MG63 (cell line): Measurements from ENCODE around the gene DNM3. TPM values are rescaled to one million over a fixed set of nuclear protein-coding genes. Genes with fewer than 3 reads are reported as not detected.
A peak's percentile ranks its signal among the peaks of the same experiment; 100 is the strongest.

Source experiments
- DNase-seq: peaks from one replicate; pipeline ENCODE4 v3.0.0-alpha.2; 2020
- H3K27me3 ChIP-seq: fragments of 250-450 bp; sonication (Bioruptor Pico); 2 replicates; pipeline ENCODE4 v1.5.1; 2020; ENCODE audit warnings: mild to moderate bottlenecking, moderate library complexity
- H3K36me3 ChIP-seq: fragments of 250-450 bp; sonication (Bioruptor Pico); 2 replicates; pipeline ENCODE4 v1.5.1; 2020; ENCODE audit warnings: mild to moderate bottlenecking, moderate library complexity
- H3K4me3 ChIP-seq: fragments of 250-450 bp; sonication (Bioruptor Pico); 2 replicates; pipeline ENCODE4 v1.5.1; 2020; ENCODE audit warnings: mild to moderate bottlenecking, moderate library complexity
- H3K9me3 ChIP-seq: fragments of 250-450 bp; sonication (Bioruptor Pico); 2 replicates; pipeline ENCODE4 v1.5.1; 2020; ENCODE audit warnings: mild to moderate bottlenecking, moderate library complexity
- total RNA-seq: library from RNA; depleted of rRNA; stranded (reverse); fragments of >200 nt; shearing (Covaris generic); gene quantifications from 2 replicates; pipeline ENCODE4 v1.2.3, GENCODE V29; 2014; ENCODE audit warnings: low replicate concordance

Gene DNM3
- total RNA-seq, 1 experiment from 2014 or later, result not detected

DNA sequence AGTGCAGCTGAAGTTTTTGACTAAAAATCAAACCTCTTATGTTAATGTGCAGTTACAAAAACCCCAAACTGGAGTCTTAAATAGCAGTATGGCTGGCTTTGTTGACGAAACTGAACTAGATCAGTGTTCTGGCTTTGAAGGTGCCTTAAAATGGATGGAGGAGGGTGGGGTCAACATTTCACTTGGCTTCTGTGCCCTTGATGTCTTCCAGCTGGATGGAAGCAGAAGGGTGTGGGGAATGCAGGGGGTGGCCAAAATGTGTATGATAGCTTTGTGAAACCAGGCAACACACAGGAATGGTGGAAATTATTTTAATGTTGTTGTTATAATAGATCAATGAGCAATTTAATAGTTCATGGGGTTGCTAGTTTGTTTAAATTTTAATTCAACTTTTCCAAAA, 482.4 kb downstream of the DNM3 start:
- no peaks in the 10 kb centered on the region for H3K9me3 ChIP-seq
- DNase-seq, result peak; percentile 10
- H3K36me3 ChIP-seq, result no peaks in the 10 kb centered on the region
- H3K4me3 ChIP-seq, result no peak overlapping the region
- H3K27me3 ChIP-seq, result no peaks in the 10 kb centered on the region

DNA sequence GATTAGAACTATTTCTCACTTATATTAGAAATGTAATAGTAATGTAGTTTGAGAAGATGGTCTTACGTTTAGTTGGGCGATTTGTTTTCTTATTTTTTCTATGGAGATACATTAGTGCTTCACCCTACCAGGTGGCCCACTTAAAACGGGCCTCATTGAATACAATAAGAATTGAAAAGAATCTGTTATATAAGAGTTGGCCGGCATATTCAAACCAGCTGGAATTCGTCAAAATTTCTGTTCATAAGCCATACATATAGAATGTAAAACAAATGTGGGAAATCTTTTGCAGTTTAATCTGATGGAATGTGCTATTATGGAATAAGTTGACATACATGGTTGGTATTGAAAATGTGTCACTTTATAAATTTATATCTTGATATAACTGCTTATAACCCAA, 482.8 kb downstream of the DNM3 start:
- H3K36me3 ChIP-seq, result no peaks in the 10 kb centered on the region
- H3K27me3 ChIP-seq, result no peaks in the 10 kb centered on the region
- no peaks in the 10 kb centered on the region for H3K9me3 ChIP-seq
- no peak for DNase-seq
- H3K4me3 ChIP-seq, result no peak overlapping the region

DNA sequence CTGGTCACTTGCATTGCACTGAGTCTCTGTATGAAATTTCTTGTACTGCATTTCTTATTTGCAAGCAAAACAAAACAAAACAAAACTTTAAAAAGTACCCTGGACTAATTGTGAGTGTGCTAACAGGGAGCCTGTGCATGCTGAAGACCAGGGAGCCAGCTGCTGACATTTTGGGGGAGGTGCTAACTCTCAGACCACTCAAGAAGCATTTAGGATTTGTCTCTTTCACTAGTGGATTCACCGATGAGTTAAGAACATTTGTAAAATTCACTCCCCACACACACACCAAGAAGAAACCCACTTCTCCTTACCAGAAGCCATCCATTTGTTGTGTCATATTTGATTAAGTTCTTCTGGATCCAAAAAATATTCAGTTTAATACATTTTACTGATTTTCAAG, 483.5 kb downstream of the DNM3 start:
- no peaks in the 10 kb centered on the region for H3K36me3 ChIP-seq
- no peak for DNase-seq
- H3K9me3 ChIP-seq, result no peaks in the 10 kb centered on the region
- H3K4me3 ChIP-seq, result no peak overlapping the region
- no peaks in the 10 kb centered on the region for H3K27me3 ChIP-seq

DNA sequence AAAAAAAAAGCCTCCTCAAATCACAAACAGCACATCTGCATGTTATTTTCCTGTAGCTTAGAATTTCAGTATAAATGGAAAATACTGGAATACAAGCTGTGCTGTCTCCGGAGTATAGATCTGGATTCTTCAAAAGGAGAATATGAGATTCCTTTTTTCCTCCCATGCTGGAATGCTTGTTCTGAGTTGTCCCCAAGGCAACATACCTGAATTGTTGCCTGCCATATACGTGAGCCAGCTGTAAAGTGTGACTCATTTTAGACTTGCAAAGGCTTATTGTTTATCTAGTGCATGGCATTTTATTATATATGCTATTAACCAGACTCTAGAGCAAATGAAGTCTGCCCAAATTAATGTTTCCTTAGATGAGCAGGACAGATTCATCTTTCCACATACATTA, 484.2 kb downstream of the DNM3 start:
- DNase-seq, result peak; percentile 38
- no peaks in the 10 kb centered on the region for H3K36me3 ChIP-seq
- no peak overlapping the region for H3K4me3 ChIP-seq
- no peaks in the 10 kb centered on the region for H3K9me3 ChIP-seq
- H3K27me3 ChIP-seq, result no peaks in the 10 kb centered on the region

- no peaks in the 10 kb centered on the region for H3K27me3 ChIP-seq
- H3K36me3 ChIP-seq, result no peaks in the 10 kb centered on the region
- no peak overlapping the region for H3K4me3 ChIP-seq
- no peaks in the 10 kb centered on the region for H3K9me3 ChIP-seq
- no peak for DNase-seq
Measured at GRCh38 chr1:172326136-172326535, 484.8 kb downstream of the DNM3 start.

DNA sequence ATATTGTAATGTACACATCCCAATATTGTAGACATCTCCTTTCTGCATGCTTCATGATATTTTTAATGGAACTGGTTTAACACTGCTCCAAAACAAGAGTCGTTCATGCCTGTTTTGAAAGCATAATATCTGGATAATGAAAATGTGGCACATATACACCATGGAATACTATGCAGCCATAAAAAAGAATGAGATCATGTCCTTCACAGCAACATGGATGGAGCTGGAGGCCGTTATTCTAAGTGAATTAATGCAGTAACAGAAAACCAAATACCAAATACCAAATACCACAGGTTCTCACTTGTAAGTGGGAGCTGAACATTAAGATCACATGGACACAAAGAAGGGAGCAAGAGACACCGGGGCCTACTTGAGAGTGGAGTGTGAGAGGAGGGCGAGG, 487.0 kb downstream of the DNM3 start:
- Histone ChIP-seq H3K4me3 (no peak overlapping the region), H3K9me3 (no peaks in the 10 kb centered on the region), H3K36me3 (no peaks in the 10 kb centered on the region), H3K27me3 (no peaks in the 10 kb centered on the region)
- DNase-seq, result no peak

GRCh38 chr1:172332230-172332629, 490.9 kb downstream of the DNM3 start:
- Histone ChIP-seq H3K9me3 (no peaks in the 10 kb centered on the region), H3K27me3 (no peaks in the 10 kb centered on the region), H3K36me3 (no peaks in the 10 kb centered on the region), H3K4me3 (no peak overlapping the region)
- DNase-seq, result no peak

- Histone ChIP-seq H3K9me3 (no peaks in the 10 kb centered on the region), H3K4me3 (no peak overlapping the region), H3K36me3 (no peaks in the 10 kb centered on the region), H3K27me3 (no peaks in the 10 kb centered on the region)
- no peak for DNase-seq
Measured at GRCh38 chr1:172335377-172335776, 494.1 kb downstream of the DNM3 start.

- Histone ChIP-seq H3K4me3 (no peak overlapping the region), H3K27me3 (no peaks in the 10 kb centered on the region), H3K36me3 (no peaks in the 10 kb centered on the region), H3K9me3 (no peaks in the 10 kb centered on the region)
- no peak for DNase-seq
Measured at GRCh38 chr1:172338295-172338735, 497.0 kb downstream of the DNM3 start.

GRCh38 chr1:172339842-172340241, 498.5 kb downstream of the DNM3 start:
- Histone ChIP-seq H3K36me3 (no peaks in the 10 kb centered on the region), H3K9me3 (no peaks in the 10 kb centered on the region), H3K27me3 (no peaks in the 10 kb centered on the region), H3K4me3 (no peak overlapping the region)
- no peak for DNase-seq

DNA sequence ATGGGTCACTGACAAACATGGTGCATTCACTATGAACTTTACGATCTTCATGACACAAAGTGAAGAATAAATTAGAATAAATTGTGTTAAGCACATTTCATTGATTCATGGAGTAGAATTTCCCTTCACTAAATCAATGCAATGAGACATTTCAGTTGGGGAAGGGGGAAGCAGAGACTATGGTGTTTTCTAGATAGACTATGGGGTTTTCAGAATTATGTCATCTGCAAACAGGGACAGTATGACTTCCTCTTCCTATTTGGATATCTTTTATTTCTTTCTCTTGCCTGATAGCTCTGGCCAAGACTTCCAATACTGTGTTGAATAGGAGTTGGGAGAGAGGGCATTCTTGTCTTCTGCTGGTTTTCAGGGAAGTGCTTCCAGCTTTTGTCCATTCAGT, 499.2 kb downstream of the DNM3 start:
- Histone ChIP-seq H3K9me3 (no peaks in the 10 kb centered on the region), H3K4me3 (no peak overlapping the region), H3K27me3 (no peaks in the 10 kb centered on the region), H3K36me3 (no peaks in the 10 kb centered on the region)
- no peak for DNase-seq

GRCh38 chr1:172341697-172342096, 500.4 kb downstream of the DNM3 start:
- Histone ChIP-seq H3K36me3 (no peaks in the 10 kb centered on the region), H3K9me3 (peaks cover 2% of the 10 kb centered on the region; the same call in 1 of the 2 replicates), H3K27me3 (no peaks in the 10 kb centered on the region), H3K4me3 (no peak overlapping the region)
- no peak for DNase-seq

DNA sequence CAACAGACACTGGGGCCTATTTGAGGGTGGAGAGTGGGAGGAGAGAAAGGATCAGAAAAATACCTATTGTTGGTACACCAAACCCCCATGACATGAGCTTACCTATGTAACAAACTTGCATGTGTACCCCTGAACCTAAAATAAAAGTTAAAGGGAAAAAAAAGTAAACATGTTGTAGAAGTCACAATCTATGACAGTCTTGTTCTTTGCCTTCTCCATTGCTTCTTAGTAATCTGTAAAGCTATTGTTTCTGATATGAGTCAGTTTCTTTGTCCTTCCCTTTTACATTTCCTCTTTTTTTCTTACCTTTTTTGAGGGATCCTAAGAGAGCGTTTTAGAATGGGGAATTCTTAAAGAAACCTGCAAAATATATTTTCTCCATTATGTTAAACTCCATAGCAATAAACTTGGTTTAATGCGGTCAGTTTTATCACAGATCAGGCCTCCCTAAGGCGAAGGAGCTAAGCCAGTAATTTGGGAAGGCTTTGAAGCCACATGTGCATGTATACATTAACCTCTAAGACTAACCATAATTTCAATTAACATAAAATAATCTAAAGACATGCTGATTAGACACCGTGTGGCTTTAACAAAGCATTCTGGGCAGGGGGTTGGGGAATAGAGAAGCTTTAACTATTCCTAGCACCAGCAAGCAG, 501.4 kb downstream of the DNM3 start:
- no peak overlapping the region for H3K4me3 ChIP-seq
- peaks cover 10% of the 10 kb centered on the region for H3K9me3 ChIP-seq
- H3K27me3 ChIP-seq, result no peaks in the 10 kb centered on the region
- H3K36me3 ChIP-seq, result no peaks in the 10 kb centered on the region
- no peak for DNase-seq

DNA sequence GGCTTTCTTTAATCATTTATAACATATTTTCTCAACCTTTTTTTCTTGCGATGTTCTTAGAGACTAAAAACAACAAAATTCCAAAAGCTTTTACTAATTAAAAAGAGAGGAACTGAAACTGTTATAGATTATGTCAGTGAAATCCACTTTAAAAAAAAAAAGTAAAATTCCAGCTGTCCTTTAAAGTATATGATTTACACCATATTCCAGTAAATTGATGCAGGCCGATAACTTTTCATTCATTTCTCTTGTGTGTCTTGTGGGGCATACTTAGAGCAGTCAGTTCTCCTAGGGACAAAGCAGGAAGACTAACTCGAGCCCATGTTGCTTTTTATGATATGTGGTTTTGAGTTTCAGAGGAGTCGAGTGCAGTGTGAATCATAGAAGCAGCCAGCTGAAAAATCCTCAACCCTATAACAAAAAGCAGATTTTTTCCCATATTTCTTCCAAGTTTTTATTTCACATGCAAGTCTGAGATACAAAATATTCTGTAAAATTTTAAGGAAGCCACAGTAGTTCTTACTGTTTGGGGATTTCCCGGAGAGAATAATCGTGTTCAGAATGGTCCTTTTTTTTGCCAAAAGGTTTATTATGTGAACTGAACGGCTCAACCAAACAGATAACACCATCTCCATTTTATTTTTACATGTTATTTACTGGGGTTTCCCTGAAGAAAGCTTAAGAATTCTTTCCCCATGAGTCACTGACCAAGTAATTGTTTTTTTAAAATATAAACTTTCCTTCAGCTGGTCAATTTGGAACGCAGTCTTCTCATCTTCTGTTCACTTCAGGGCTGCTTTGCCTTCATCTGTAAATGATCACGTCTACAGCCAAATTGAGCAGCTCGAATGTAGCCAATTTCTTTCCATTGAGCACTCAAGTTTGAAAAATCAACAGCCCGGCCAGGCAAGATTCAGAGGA, 502.2 kb downstream of the DNM3 start:
- Histone ChIP-seq H3K4me3 (peak overlapping the region; percentile 12), H3K9me3 (peaks cover 13% of the 10 kb centered on the region)

DNA sequence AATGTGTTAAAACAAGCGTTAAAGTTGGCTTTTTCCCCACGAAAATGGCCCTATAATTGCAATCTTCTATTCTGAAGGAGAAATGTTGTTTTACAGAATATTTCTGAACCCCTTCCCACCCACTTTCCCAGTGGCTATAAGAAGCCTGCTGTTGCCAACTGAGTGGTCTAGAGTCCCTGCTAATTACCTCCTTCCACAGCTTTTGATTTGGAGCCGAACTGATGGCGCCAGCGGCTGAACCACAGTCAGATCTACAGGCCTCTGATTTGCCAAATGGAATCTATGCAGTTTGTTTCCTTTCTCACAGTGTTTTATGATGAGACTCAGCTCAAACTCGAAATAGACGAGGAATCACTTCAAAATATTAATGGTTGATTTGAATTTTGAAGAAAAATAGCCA, 503.1 kb downstream of the DNM3 start:
- Histone ChIP-seq H3K4me3 (no peak overlapping the region), H3K9me3 (peaks cover 13% of the 10 kb centered on the region), H3K36me3 (no peaks in the 10 kb centered on the region), H3K27me3 (no peaks in the 10 kb centered on the region)
- no peak for DNase-seq

More for the DNA sequence above, 502.2 kb downstream of the DNM3 start:
- peak; percentile 44 for DNase-seq
- Histone ChIP-seq H3K27me3 (no peaks in the 10 kb centered on the region), H3K36me3 (no peaks in the 10 kb centered on the region)

DNA sequence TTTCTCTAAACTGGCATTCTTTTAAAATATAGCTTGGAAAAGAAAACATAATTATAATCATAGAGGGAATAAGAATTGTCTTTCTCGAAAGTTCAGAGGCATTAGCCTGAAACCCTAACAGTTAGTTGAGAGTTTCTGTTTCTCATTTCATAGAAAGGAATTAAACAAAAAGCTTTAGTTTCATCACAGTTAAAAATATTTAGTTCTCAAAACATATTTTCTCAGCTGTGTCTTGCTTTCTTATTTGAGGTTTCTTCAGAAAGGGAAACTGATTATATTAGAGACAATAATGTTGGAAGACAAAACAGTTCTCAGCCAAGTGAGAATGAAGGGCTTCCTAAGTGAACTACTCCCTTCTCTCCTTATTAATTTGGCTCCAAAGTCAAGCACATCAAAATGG, 503.8 kb downstream of the DNM3 start:
- H3K36me3 ChIP-seq, result no peaks in the 10 kb centered on the region
- peaks cover 13% of the 10 kb centered on the region for H3K9me3 ChIP-seq
- H3K4me3 ChIP-seq, result no peak overlapping the region
- DNase-seq, result no peak
- no peaks in the 10 kb centered on the region for H3K27me3 ChIP-seq

- no peaks in the 10 kb centered on the region for H3K36me3 ChIP-seq
- H3K9me3 ChIP-seq, result peaks cover 13% of the 10 kb centered on the region
- no peak overlapping the region for H3K4me3 ChIP-seq
- no peaks in the 10 kb centered on the region for H3K27me3 ChIP-seq
- no peak for DNase-seq
Measured at GRCh38 chr1:172347416-172347815, 506.1 kb downstream of the DNM3 start.

DNA sequence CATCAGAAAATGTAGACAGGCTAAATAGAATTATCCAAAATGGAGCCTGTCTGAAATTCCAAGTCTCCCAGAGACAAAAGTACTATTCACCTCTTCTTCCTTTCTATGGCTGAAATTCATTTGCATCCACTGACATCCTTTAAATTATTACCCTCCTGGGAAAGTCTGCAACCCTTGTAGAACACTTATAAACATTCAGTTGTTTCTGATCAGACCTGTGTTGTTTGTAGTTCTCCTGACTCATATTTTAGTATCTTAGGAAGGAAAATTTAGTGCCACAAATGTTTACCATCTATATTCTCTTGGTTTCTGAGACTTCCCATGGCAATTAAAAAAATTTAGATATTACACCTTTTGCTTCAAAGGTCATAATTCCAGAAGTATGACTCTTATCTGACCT, 509.6 kb downstream of the DNM3 start:
- Histone ChIP-seq H3K4me3 (no peak overlapping the region), H3K36me3 (no peaks in the 10 kb centered on the region), H3K9me3 (peaks cover 13% of the 10 kb centered on the region), H3K27me3 (no peaks in the 10 kb centered on the region)
- no peak for DNase-seq
